Urothelium cell line (cell line): ENCODE results near the gene COL4A3.
A peak's percentile ranks its signal among the peaks of the same experiment; 100 is the strongest.
"Not testable (repeated sequence)": the region's sequence is repeated elsewhere in the genome, so short reads cannot be mapped to it uniquely, and the experiment has no call there.

Experiments used
- DNase-seq: peaks from one replicate; pipeline ENCODE4 v3.0.0; 2011; ENCODE audit warnings: low spot score, mixed read lengths
- FAIRE-seq: peaks from 2 replicates; lab custom pipeline; 2011; peaks lifted over from hg19 to GRCh38; lab: Jason Lieb, UNC

The COL4A3 gene

GRCh38 chr2:227205701-227206100 is 41.3 kb downstream of the COL4A3 start:
- no peak for FAIRE-seq
- no peak for DNase-seq

- no peak for FAIRE-seq
- DNase-seq: no peak
Observed at GRCh38 chr2:227206406-227206805, 42.0 kb downstream of the COL4A3 start.

GRCh38 chr2:227207573-227207972 is 43.1 kb downstream of the COL4A3 start:
- peak; percentile 17 for FAIRE-seq
- DNase-seq: no peak

- no peak for DNase-seq
- FAIRE-seq: no peak
Observed at GRCh38 chr2:227214622-227215041, 50.2 kb downstream of the COL4A3 start.

GRCh38 chr2:227219312-227220105 is 55.1 kb downstream of the COL4A3 start:
- FAIRE-seq (no peak), DNase-seq (no peak)

- DNase-seq: no peak
- FAIRE-seq: no peak
Observed at GRCh38 chr2:227221120-227221519, 56.7 kb downstream of the COL4A3 start.

- DNase-seq (no peak), FAIRE-seq (no peak)
Observed at GRCh38 chr2:227222292-227222691, 57.9 kb downstream of the COL4A3 start.

- not testable (repeated sequence) for DNase-seq, FAIRE-seq
Observed at GRCh38 chr2:227225641-227226040, 61.2 kb downstream of the COL4A3 start.

- FAIRE-seq (no peak), DNase-seq (peak; percentile 43)
Observed at GRCh38 chr2:227228061-227228667, 63.7 kb downstream of the COL4A3 start.

- DNase-seq: no peak
- FAIRE-seq: no peak
Observed at GRCh38 chr2:227230151-227230550, 65.7 kb downstream of the COL4A3 start.

- DNase-seq (no peak), FAIRE-seq (no peak)
Observed at GRCh38 chr2:227234429-227234828, 70.0 kb downstream of the COL4A3 start.

- no peak for FAIRE-seq
- DNase-seq: no peak
Observed at GRCh38 chr2:227237786-227238185, 73.4 kb downstream of the COL4A3 start.

GRCh38 chr2:227238238-227239237 is 74.1 kb downstream of the COL4A3 start:
- no peak for FAIRE-seq

GRCh38 chr2:227241005-227241404 is 76.6 kb downstream of the COL4A3 start:
- FAIRE-seq (no peak), DNase-seq (no peak)

More at GRCh38 chr2:227238238-227239237, 74.1 kb downstream of the COL4A3 start:
- peak; percentile 53 for DNase-seq

GRCh38 chr2:227248876-227249275 is 84.5 kb downstream of the COL4A3 start:
- FAIRE-seq (no peak), DNase-seq (no peak)

GRCh38 chr2:227252831-227253230 is 88.4 kb downstream of the COL4A3 start:
- DNase-seq (no peak), FAIRE-seq (no peak)

- DNase-seq (no peak), FAIRE-seq (no peak)
Observed at GRCh38 chr2:227256605-227257004, 92.2 kb downstream of the COL4A3 start.

- FAIRE-seq (no peak), DNase-seq (no peak)
Observed at GRCh38 chr2:227257820-227258219, 93.4 kb downstream of the COL4A3 start.

- no peak for FAIRE-seq
Observed at GRCh38 chr2:227260041-227260440, 95.6 kb downstream of the COL4A3 start.

GRCh38 chr2:227267410-227268115 is 103.1 kb downstream of the COL4A3 start:
- no peak for FAIRE-seq

More at GRCh38 chr2:227260041-227260440, 95.6 kb downstream of the COL4A3 start:
- DNase-seq: no peak

More at GRCh38 chr2:227267410-227268115, 103.1 kb downstream of the COL4A3 start:
- DNase-seq: peak; percentile 17
